Ectodermal cell (in vitro differentiated cells): ENCODE data around the gene NLRC5.

Experiments used
- H3K27ac ChIP-seq: 2 replicates; pipeline ENCODE4 v1.7.0; 2013; ENCODE audit warnings: mild to moderate bottlenecking, low read depth, low read length; ENCODE audit not compliant: insufficient read depth, poor library complexity, severe bottlenecking
- H3K27me3 ChIP-seq: 2 replicates; pipeline ENCODE4 v1.7.0; 2013; ENCODE audit warnings: mild to moderate bottlenecking, low read length; ENCODE audit not compliant: insufficient read depth, control insufficient read depth, poor library complexity, severe bottlenecking
- H3K36me3 ChIP-seq: one replicate; pipeline ENCODE4 v1.7.0; 2013; ENCODE audit warnings: low read length; ENCODE audit not compliant: control insufficient read depth, insufficient read depth
- H3K4me1 ChIP-seq: one replicate; pipeline ENCODE4 v1.7.0; 2013; ENCODE audit warnings: low read length; ENCODE audit not compliant: control insufficient read depth, insufficient read depth
- H3K4me3 ChIP-seq: 2 replicates; pipeline ENCODE4 v1.7.0; 2013; ENCODE audit warnings: low read depth, low read length, control low read depth; ENCODE audit not compliant: insufficient read depth
- H3K9me3 ChIP-seq: 2 replicates; pipeline ENCODE4 v1.7.0; 2013; ENCODE audit warnings: mild to moderate bottlenecking, low read length, moderate library complexity; ENCODE audit not compliant: control insufficient read depth
- WGBS, 2 experiments: methylation state at CpG; one replicate each; pipeline ENCODE4 v1.1.7; 2013; ENCODE audit warnings: missing lambda C conversion rate in 2 of 2; 5-methylcytosine and 5-hydroxymethylcytosine counted together

Gene NLRC5

GRCh38 chr16:56946767-56947603, 42.4 kb upstream of the NLRC5 start:
- Histone ChIP-seq H3K27ac (no peak overlapping the region), H3K4me1 (no peaks in the 10 kb centered on the region), H3K9me3 (no peaks in the 10 kb centered on the region), H3K36me3 (peaks cover 21% of the 10 kb centered on the region), H3K27me3 (no peaks in the 10 kb centered on the region), H3K4me3 (no peak overlapping the region)
- WGBS, 2 experiments, result 92% methylated on average over 10 of the region's 10 CpGs

GRCh38 chr16:56947604-56947995, 41.8 kb upstream of the NLRC5 start:
- Histone ChIP-seq H3K27me3 (no peaks in the 10 kb centered on the region), H3K9me3 (no peaks in the 10 kb centered on the region), H3K4me1 (no peaks in the 10 kb centered on the region), H3K36me3 (peaks cover 15% of the 10 kb centered on the region), H3K4me3 (no peak overlapping the region), H3K27ac (no peak overlapping the region)
- WGBS, 2 experiments, result 87% methylated on average over 2 of the region's 2 CpGs

GRCh38 chr16:56948234-56948633, 41.1 kb upstream of the NLRC5 start:
- Histone ChIP-seq H3K9me3 (no peaks in the 10 kb centered on the region), H3K4me1 (no peaks in the 10 kb centered on the region), H3K27me3 (no peaks in the 10 kb centered on the region), H3K36me3 (peaks cover 9% of the 10 kb centered on the region), H3K4me3 (no peak overlapping the region), H3K27ac (no peak overlapping the region)
- WGBS, 2 experiments, result 92 to 93% methylated on average over 6 of the region's 6 CpGs

- Histone ChIP-seq H3K4me1 (no peaks in the 10 kb centered on the region), H3K36me3 (no peaks in the 10 kb centered on the region)
- WGBS, 2 experiments, result 85 to 93% methylated on average over 4 of the region's 4 CpGs
Observed at GRCh38 chr16:56950051-56950450, 39.3 kb upstream of the NLRC5 start.

GRCh38 chr16:56950455-56950854, 38.9 kb upstream of the NLRC5 start:
- no peak overlapping the region for H3K27ac ChIP-seq
- no peaks in the 10 kb centered on the region for H3K36me3 ChIP-seq
- H3K27me3 ChIP-seq, result no peaks in the 10 kb centered on the region
- H3K9me3 ChIP-seq, result no peaks in the 10 kb centered on the region
- 89 to 94% methylated on average over 7 of the region's 7 CpGs for WGBS, 2 experiments
- no peak overlapping the region for H3K4me3 ChIP-seq
- H3K4me1 ChIP-seq, result no peaks in the 10 kb centered on the region

More at GRCh38 chr16:56950051-56950450, 39.3 kb upstream of the NLRC5 start:
- Histone ChIP-seq H3K27ac (no peak overlapping the region), H3K4me3 (no peak overlapping the region), H3K9me3 (no peaks in the 10 kb centered on the region), H3K27me3 (no peaks in the 10 kb centered on the region)

- WGBS, 2 experiments, result 72 to 76% methylated on average over 15 of the region's 15 CpGs
- Histone ChIP-seq H3K9me3 (no peaks in the 10 kb centered on the region), H3K27me3 (no peaks in the 10 kb centered on the region), H3K4me3 (no peak overlapping the region), H3K27ac (no peak overlapping the region), H3K36me3 (no peaks in the 10 kb centered on the region), H3K4me1 (no peaks in the 10 kb centered on the region)
Observed at GRCh38 chr16:56950881-56951771, 38.2 kb upstream of the NLRC5 start.

GRCh38 chr16:56953006-56953405, 36.4 kb upstream of the NLRC5 start:
- 82 to 87% methylated on average over 6 of the region's 6 CpGs for WGBS, 2 experiments
- no peaks in the 10 kb centered on the region for H3K36me3 ChIP-seq
- H3K4me3 ChIP-seq, result no peak overlapping the region
- no peaks in the 10 kb centered on the region for H3K4me1 ChIP-seq
- H3K27me3 ChIP-seq, result no peaks in the 10 kb centered on the region
- no peaks in the 10 kb centered on the region for H3K9me3 ChIP-seq
- H3K27ac ChIP-seq, result no peak overlapping the region

- Histone ChIP-seq H3K9me3 (no peaks in the 10 kb centered on the region), H3K36me3 (no peaks in the 10 kb centered on the region), H3K27ac (no peak overlapping the region), H3K27me3 (no peaks in the 10 kb centered on the region), H3K4me1 (no peaks in the 10 kb centered on the region), H3K4me3 (no peak overlapping the region)
- 93 to 94% methylated on average over 4 of the region's 4 CpGs for WGBS, 2 experiments
Observed at GRCh38 chr16:56956076-56956475, 33.3 kb upstream of the NLRC5 start.

GRCh38 chr16:56956756-56957155, 32.6 kb upstream of the NLRC5 start:
- no peak overlapping the region for H3K27ac ChIP-seq
- H3K4me3 ChIP-seq, result no peak overlapping the region
- H3K27me3 ChIP-seq, result no peaks in the 10 kb centered on the region
- no peaks in the 10 kb centered on the region for H3K4me1 ChIP-seq
- H3K9me3 ChIP-seq, result no peaks in the 10 kb centered on the region
- WGBS, 2 experiments, result 81 to 85% methylated on average over 4 of the region's 4 CpGs
- H3K36me3 ChIP-seq, result no peaks in the 10 kb centered on the region

- Histone ChIP-seq H3K9me3 (no peaks in the 10 kb centered on the region), H3K4me1 (no peaks in the 10 kb centered on the region)
- 82 to 87% methylated on average over 12 to 13 of the region's 13 CpGs for WGBS, 2 experiments
Observed at GRCh38 chr16:56960681-56961281, 28.6 kb upstream of the NLRC5 start.

More at GRCh38 chr16:56960681-56961281, 28.6 kb upstream of the NLRC5 start:
- Histone ChIP-seq H3K27me3 (no peaks in the 10 kb centered on the region), H3K4me3 (no peak overlapping the region), H3K27ac (no peak overlapping the region), H3K36me3 (no peaks in the 10 kb centered on the region)
